CD14-positive monocyte (primary cell): Measurements from ENCODE around the gene BARHL1. TPM values are rescaled to one million over a fixed set of nuclear protein-coding genes. Genes with fewer than 3 reads are reported as not detected.

ENCODE experiments used
- DNase-seq, 3 donors: peaks; one replicate each; pipeline ENCODE4 v3.0.0-alpha.2; 2011 to 2022
- H2AFZ ChIP-seq: 2 replicates; pipeline ENCODE4 v1.6.0; 2012; ENCODE audit warnings: mild to moderate bottlenecking, low read depth, low read length, inconsistent platforms; ENCODE audit not compliant: insufficient read depth, poor library complexity, severe bottlenecking
- H3K27ac ChIP-seq, 2 donors: 1 replicate in 1 of 2; 2 replicates in 1 of 2; pipeline ENCODE4 v1.5.1; 2012 to 2013; ENCODE audit warnings: low read length in 2 of 2, control low read depth in 1 of 2, inconsistent platforms in 1 of 2, low read depth in 1 of 2, mild to moderate bottlenecking in 1 of 2
- H3K27me3 ChIP-seq, 2 donors: one replicate each; pipeline versions ENCODE4 v1.6.0 to v1.6.1; 2011 to 2013; ENCODE audit warnings: low read length in 2 of 2; ENCODE audit not compliant: control insufficient read depth in 2 of 2, insufficient read depth in 2 of 2
- H3K36me3 ChIP-seq, 2 donors: replicated peaks in 1 of 2; 1 replicate in 1 of 2; 2 replicates in 1 of 2; pipeline versions ENCODE4 v1.5.1 to v1.6.1; 2012 to 2013; ENCODE audit warnings: low read length in 2 of 2, control low read depth in 1 of 2, inconsistent platforms in 1 of 2, mild to moderate bottlenecking in 1 of 2; ENCODE audit not compliant: insufficient read depth in 2 of 2, control insufficient read depth in 1 of 2
- H3K4me1 ChIP-seq, 2 donors: 1 replicate in 1 of 2; 2 replicates in 1 of 2; pipeline versions ENCODE4 v1.5.1 to v1.6.1; 2012 to 2013; ENCODE audit warnings: low read length in 2 of 2, control low read depth in 1 of 2, inconsistent platforms in 1 of 2, mild to moderate bottlenecking in 1 of 2, moderate library complexity in 1 of 2; ENCODE audit not compliant: insufficient read depth in 2 of 2, control insufficient read depth in 1 of 2
- H3K4me2 ChIP-seq: replicated peaks from 2 replicates; pipeline ENCODE3; 2012; ENCODE audit warnings: low read length, moderate library complexity, mild to moderate bottlenecking; ENCODE audit not compliant: poor library complexity, severe bottlenecking; ENCODE audit errors: extremely low read depth
- H3K4me3 ChIP-seq, 3 experiments: fragments of 200-600 bp in 1 of 3; sonication (generic) in 1 of 3; replicated peaks in 1 of 3; 1 replicate in 2 of 3; 2 replicates in 1 of 3; pipeline ENCODE4 v1.5.1; 2011 to 2013; ENCODE audit warnings: low read length in 3 of 3, mild to moderate bottlenecking in 3 of 3, control low read depth in 2 of 3, low read depth in 2 of 3, inconsistent platforms in 1 of 3, moderate library complexity in 1 of 3
- H3K79me2 ChIP-seq: 2 replicates; pipeline ENCODE4 v1.6.0; 2012; ENCODE audit warnings: mild to moderate bottlenecking, control low read depth, inconsistent platforms, low read length, moderate library complexity; ENCODE audit not compliant: insufficient read depth
- H3K9ac ChIP-seq: 2 replicates; pipeline ENCODE4 v1.6.0; 2017; ENCODE audit warnings: low read length, mild to moderate bottlenecking; ENCODE audit not compliant: insufficient read depth, poor library complexity, severe bottlenecking
- H3K9me3 ChIP-seq, 2 donors: replicated peaks in 1 of 2; 1 replicate in 1 of 2; 2 replicates in 1 of 2; pipeline versions ENCODE4 v1.5.1 to v1.6.1; 2012 to 2013; ENCODE audit warnings: low read length in 2 of 2, control low read depth in 1 of 2; ENCODE audit not compliant: control insufficient read depth in 1 of 2, insufficient read depth in 1 of 2
- H4K20me1 ChIP-seq: 2 replicates; pipeline ENCODE4 v1.6.0; 2012; ENCODE audit warnings: mild to moderate bottlenecking, low read length, control low read depth, moderate library complexity; ENCODE audit not compliant: insufficient read depth
- H3K27ac Mint-ChIP-seq, 7 donors: one replicate each; pipeline ENCODE4 v1.8.0; 2020; ENCODE audit warnings: mild to moderate bottlenecking in 7 of 7, mixed read lengths in 7 of 7, moderate library complexity in 6 of 7, inconsistent platforms in 2 of 7
- H3K27me3 Mint-ChIP-seq, 3 donors: one replicate each; pipeline ENCODE4 v1.8.0; 2021 to 2022; ENCODE audit warnings: low read depth in 3 of 3, mild to moderate bottlenecking in 3 of 3, mixed read lengths in 3 of 3, moderate library complexity in 3 of 3, inconsistent platforms in 1 of 3
- H3K36me3 Mint-ChIP-seq, 2 donors: one replicate each; pipeline ENCODE4 v1.8.0; 2020; ENCODE audit warnings: mixed read lengths in 2 of 2, inconsistent platforms in 1 of 2, mild to moderate bottlenecking in 1 of 2
- H3K4me1 Mint-ChIP-seq: one replicate; pipeline ENCODE4 v1.8.0; 2020; ENCODE audit warnings: mild to moderate bottlenecking, mixed read lengths
- H3K4me3 Mint-ChIP-seq, 2 donors: one replicate each; pipeline ENCODE4 v1.8.0; 2020; ENCODE audit warnings: mild to moderate bottlenecking in 2 of 2, mixed read lengths in 2 of 2, moderate library complexity in 1 of 2
- H3K9me3 Mint-ChIP-seq, 7 donors: one replicate each; pipeline ENCODE4 v1.8.0; 2020 to 2022; ENCODE audit warnings: mixed read lengths in 7 of 7, mild to moderate bottlenecking in 6 of 7, moderate library complexity in 6 of 7, inconsistent platforms in 2 of 7
- CTCF ChIP-seq: fragments of 200-600 bp; IDR thresholded peaks from one replicate; pipeline ENCODE4 v1.8.0; 2022; ENCODE audit warnings: antibody characterized with exemption, mild to moderate bottlenecking
- WGBS: methylation state at CpG from one replicate; pipeline ENCODE4 v1.1.5; 2013; ENCODE audit warnings: missing lambda C conversion rate; ENCODE audit not compliant: insufficient coverage; 5-methylcytosine and 5-hydroxymethylcytosine counted together
- intact Hi-C, 2 donors: fragments of 100-400 bp; cut with micrococcal nuclease; formaldehyde crosslinking; loops; one replicate each; pipeline versions ENCODE4 v1.15.0 to v1.15.1; 2023
- polyA plus RNA-seq, 3 donors: library from polyadenylated mRNA; depleted of rRNA in 1 of 3; unstranded in 2 of 3; stranded (reverse) in 1 of 3; fragments of 300-500 nt in 2 of 3; fragments of >200 nt in 1 of 3; fragmentation: Illumina TruSeq in 2 of 3; gene quantifications; 1 replicate in 2 of 3; 2 replicates in 1 of 3; pipeline ENCODE4 v1.2.3, GENCODE V29; 2012 to 2021

The BARHL1 gene
- polyA plus RNA-seq, 3 donors = not detected

GRCh38 chr9:132547052-132547431, 35.4 kb upstream of the BARHL1 start:
- no peaks in the 10 kb centered on the region for H3K36me3 ChIP-seq
- Mint-ChIP-seq H3K27me3 (peaks cover 21 to 41% (median 26%) of the 10 kb centered on the region in 3 donors), H3K4me1 (peaks cover 2% of the 10 kb centered on the region), H3K27ac (no peak overlapping the region), H3K4me3 (no peak overlapping the region), H3K36me3 (no peaks in the 10 kb centered on the region), H3K9me3 (no peaks in the 10 kb centered on the region)
- no peaks in the 10 kb centered on the region for H3K9me3 ChIP-seq
- no peak for DNase-seq
- no peak overlapping the region for H3K4me2 ChIP-seq
- WGBS = 90% methylated on average over 2 of the region's 7 CpGs
- no peaks in the 10 kb centered on the region for H3K4me1 ChIP-seq
- no peaks in the 10 kb centered on the region for H3K79me2 ChIP-seq
- H3K27me3 ChIP-seq = peaks cover 0 to 5% of the 10 kb centered on the region in 2 donors
- H3K27ac ChIP-seq = no peak overlapping the region
- no peak overlapping the region for H3K4me3 ChIP-seq
- no peak for TF ChIP-seq CTCF
- intact Hi-C loops = no loop called here
- no peak overlapping the region for H2AFZ ChIP-seq
- no peaks in the 10 kb centered on the region for H4K20me1 ChIP-seq
- no peak overlapping the region for H3K9ac ChIP-seq

- peaks cover 21 to 41% (median 25%) of the 10 kb centered on the region in 3 donors for H3K27me3 Mint-ChIP-seq
Measured at GRCh38 chr9:132547436-132547835, 35.0 kb upstream of the BARHL1 start.

More at GRCh38 chr9:132547436-132547835, 35.0 kb upstream of the BARHL1 start:
- Histone ChIP-seq H3K9ac (no peak overlapping the region), H3K4me2 (no peak overlapping the region), H3K4me1 (no peaks in the 10 kb centered on the region), H3K36me3 (no peaks in the 10 kb centered on the region), H3K9me3 (no peaks in the 10 kb centered on the region), H3K27me3 (peaks cover 0 to 5% of the 10 kb centered on the region in 2 donors), H3K27ac (no peak overlapping the region), H3K4me3 (no peak overlapping the region), H4K20me1 (no peaks in the 10 kb centered on the region), H3K79me2 (no peaks in the 10 kb centered on the region), H2AFZ (no peak overlapping the region)
- Mint-ChIP-seq H3K9me3 (no peaks in the 10 kb centered on the region), H3K4me1 (peaks cover 2% of the 10 kb centered on the region), H3K36me3 (no peaks in the 10 kb centered on the region), H3K4me3 (no peak overlapping the region), H3K27ac (no peak overlapping the region)
- intact Hi-C loops = no loop called here
- DNase-seq = no peak
- TF ChIP-seq CTCF = no peak
- WGBS = 94% methylated on average over 13 of the region's 13 CpGs
